Muscle of back (tissue), 11 donors: ENCODE results near the gene ERC2. TPM values are rescaled to one million over a fixed set of nuclear protein-coding genes. Genes with fewer than 3 reads are reported as not detected.

ENCODE experiments used
- DNase-seq, 3 donors: peaks; one replicate each; pipeline versions ENCODE4 v3.0.0 to v3.0.0-alpha.2; 2013
- polyA plus RNA-seq, 10 donors: library from polyadenylated mRNA; unstranded; fragments of 120-200 nt; gene quantifications; one replicate each; pipeline ENCODE4 v1.2.1, GENCODE V29; 2013; ENCODE audit not compliant: insufficient read length in 10 of 10

Gene ERC2
- polyA plus RNA-seq, 10 donors: 0.76 to 2.5 (median 1.6) TPM

GRCh38 chr3:55557549-55557948 lies 910.7 kb downstream of the ERC2 start:
- DNase-seq: no peak

GRCh38 chr3:55556619-55557537 lies 911.4 kb downstream of the ERC2 start:
- DNase-seq: peak in 2 of 3 donors; percentile 43 to 44

GRCh38 chr3:55555873-55556618 lies 912.2 kb downstream of the ERC2 start:
- peak in 1 of 3 donors; percentile 66 for DNase-seq

GRCh38 chr3:55554634-55555425 lies 913.4 kb downstream of the ERC2 start:
- peak in 1 of 3 donors; percentile 65 for DNase-seq

GRCh38 chr3:55551644-55552043 lies 916.6 kb downstream of the ERC2 start:
- no peak for DNase-seq

- peak; percentile 34 to 78 (median 62) for DNase-seq
Observed at GRCh38 chr3:55549177-55549576, 919.1 kb downstream of the ERC2 start.

GRCh38 chr3:55546866-55547669 lies 921.2 kb downstream of the ERC2 start:
- peak in 1 of 3 donors; percentile 59 for DNase-seq

- no peak for DNase-seq
Observed at GRCh38 chr3:55545995-55546394, 922.3 kb downstream of the ERC2 start.

GRCh38 chr3:55544219-55544618 lies 924.0 kb downstream of the ERC2 start:
- no peak for DNase-seq

GRCh38 chr3:55543181-55543614 lies 925.1 kb downstream of the ERC2 start:
- peak in 1 of 3 donors; percentile 46 for DNase-seq

GRCh38 chr3:55541456-55541855 lies 926.8 kb downstream of the ERC2 start:
- DNase-seq: no peak

GRCh38 chr3:55541016-55541415 lies 927.3 kb downstream of the ERC2 start:
- no peak for DNase-seq

- DNase-seq: no peak
Observed at GRCh38 chr3:55540579-55540978, 927.7 kb downstream of the ERC2 start.

- DNase-seq: no peak
Observed at GRCh38 chr3:55538158-55538557, 930.1 kb downstream of the ERC2 start.

GRCh38 chr3:55537563-55537962 lies 930.7 kb downstream of the ERC2 start:
- no peak for DNase-seq

GRCh38 chr3:55537129-55537528 lies 931.1 kb downstream of the ERC2 start:
- no peak for DNase-seq

GRCh38 chr3:55534876-55535275 lies 933.4 kb downstream of the ERC2 start:
- no peak for DNase-seq

GRCh38 chr3:55532806-55533205 lies 935.5 kb downstream of the ERC2 start:
- DNase-seq: no peak

GRCh38 chr3:55531321-55531720 lies 936.9 kb downstream of the ERC2 start:
- DNase-seq: no peak

GRCh38 chr3:55527361-55527760 lies 940.9 kb downstream of the ERC2 start:
- no peak for DNase-seq
